Right atrium auricular region (tissue), 2 donors: Measurements from ENCODE around the gene MEGF10. TPM values are rescaled to one million over a fixed set of nuclear protein-coding genes. Genes with fewer than 3 reads are reported as not detected.

ENCODE experiments used
- DNase-seq: peaks from one replicate; pipeline ENCODE4 v3.0.0-alpha.2; 2019; ENCODE audit warnings: low spot score
- H3K27ac ChIP-seq, 2 donors: fragments of 200-600 bp; sonication (generic); 1 replicate in 1 of 2; 2 replicates in 1 of 2; pipeline ENCODE4 v1.5.1; 2016 to 2019
- H3K27me3 ChIP-seq, 2 donors: fragments of 200-600 bp; sonication (generic); one replicate each; pipeline versions ENCODE4 v1.5.1 to v1.6.0; 2017 to 2019
- H3K36me3 ChIP-seq: fragments of 200-600 bp; sonication (generic); one replicate; pipeline ENCODE4 v1.5.1; 2016
- H3K4me1 ChIP-seq, 2 donors: fragments of 200-600 bp; sonication (generic); one replicate each; pipeline versions ENCODE4 v1.5.1 to v1.6.0; 2017 to 2019
- H3K4me3 ChIP-seq, 2 donors: fragments of 200-600 bp; sonication (generic); 1 replicate in 1 of 2; 2 replicates in 1 of 2; pipeline ENCODE4 v1.5.1; 2017 to 2019; ENCODE audit warnings: mild to moderate bottlenecking in 1 of 2, moderate library complexity in 1 of 2
- H3K9me3 ChIP-seq, 2 donors: fragments of 200-600 bp; sonication (generic); one replicate each; pipeline ENCODE4 v1.5.1; 2019
- CTCF ChIP-seq, 2 donors: fragments of 200-600 bp; sonication (generic); IDR thresholded peaks; one replicate each; pipeline ENCODE4 v1.5.1; 2019; ENCODE audit warnings: antibody characterized with exemption in 2 of 2
- total RNA-seq, 2 donors: library from RNA; depleted of rRNA; stranded (reverse); fragments of >200 nt; gene quantifications; one replicate each; pipeline ENCODE4 v1.1.0, GENCODE V29; 2016

The MEGF10 gene
- total RNA-seq, 2 donors from 2014 or later, result 0.71 to 3.0 TPM

- Histone ChIP-seq H3K4me3 (no peak overlapping the region), H3K27me3 (no peaks in the 10 kb centered on the region), H3K4me1 (peaks cover 0 to 13% of the 10 kb centered on the region in 2 donors), H3K27ac (no peak overlapping the region), H3K36me3 (no peaks in the 10 kb centered on the region), H3K9me3 (no peaks in the 10 kb centered on the region)
- DNase-seq, result no peak
- TF ChIP-seq CTCF (IDR thresholded peaks at IDR 0.05), result no peak
These were observed 132.7 kb downstream of the MEGF10 start for GRCh38 chr5:127423173-127423798.

GRCh38 chr5:127425037-127425436, 134.4 kb downstream of the MEGF10 start:
- no peak for DNase-seq
- H3K27me3 ChIP-seq, result no peaks in the 10 kb centered on the region
- H3K36me3 ChIP-seq, result no peaks in the 10 kb centered on the region
- no peak overlapping the region for H3K27ac ChIP-seq
- H3K9me3 ChIP-seq, result no peaks in the 10 kb centered on the region
- TF ChIP-seq CTCF (IDR thresholded peaks at IDR 0.05), result no peak
- H3K4me1 ChIP-seq, result peaks cover 0 to 13% of the 10 kb centered on the region in 2 donors
- H3K4me3 ChIP-seq, result no peak overlapping the region

- no peak overlapping the region for H3K27ac ChIP-seq
- H3K9me3 ChIP-seq, result no peaks in the 10 kb centered on the region
- no peak for DNase-seq
- peaks cover 0 to 13% of the 10 kb centered on the region in 2 donors for H3K4me1 ChIP-seq
- no peaks in the 10 kb centered on the region for H3K27me3 ChIP-seq
- H3K36me3 ChIP-seq, result no peaks in the 10 kb centered on the region
- TF ChIP-seq CTCF (IDR thresholded peaks at IDR 0.05), result no peak
- H3K4me3 ChIP-seq, result no peak overlapping the region
These were observed 135.3 kb downstream of the MEGF10 start for GRCh38 chr5:127425868-127426267.

GRCh38 chr5:127426661-127427060, 136.1 kb downstream of the MEGF10 start:
- Histone ChIP-seq H3K4me1 (peaks cover 0 to 13% of the 10 kb centered on the region in 2 donors), H3K9me3 (no peaks in the 10 kb centered on the region), H3K36me3 (no peaks in the 10 kb centered on the region), H3K4me3 (no peak overlapping the region), H3K27ac (no peak overlapping the region), H3K27me3 (no peaks in the 10 kb centered on the region)
- TF ChIP-seq CTCF (IDR thresholded peaks at IDR 0.05), result no peak
- DNase-seq, result no peak

GRCh38 chr5:127428276-127428675, 137.7 kb downstream of the MEGF10 start:
- H3K4me3 ChIP-seq, result no peak overlapping the region
- H3K27me3 ChIP-seq, result no peaks in the 10 kb centered on the region
- no peaks in the 10 kb centered on the region for H3K36me3 ChIP-seq
- peaks cover 0 to 13% of the 10 kb centered on the region in 2 donors for H3K4me1 ChIP-seq
- H3K9me3 ChIP-seq, result no peaks in the 10 kb centered on the region
- no peak for TF ChIP-seq CTCF (IDR thresholded peaks at IDR 0.05)
- no peak overlapping the region for H3K27ac ChIP-seq
- no peak for DNase-seq

GRCh38 chr5:127428748-127429147, 138.2 kb downstream of the MEGF10 start:
- Histone ChIP-seq H3K4me1 (peaks cover 0 to 13% of the 10 kb centered on the region in 2 donors), H3K9me3 (no peaks in the 10 kb centered on the region), H3K27ac (no peak overlapping the region), H3K36me3 (no peaks in the 10 kb centered on the region), H3K4me3 (no peak overlapping the region), H3K27me3 (no peaks in the 10 kb centered on the region)
- no peak for TF ChIP-seq CTCF (IDR thresholded peaks at IDR 0.05)
- no peak for DNase-seq
